Kidney tubule cell (primary cell): Measurements from ENCODE around the gene CEP70.
"Not testable (repeated sequence)": the region's sequence is repeated elsewhere in the genome, so short reads cannot be mapped to it uniquely, and the experiment has no call there.

Experiments
- DNase-seq: peaks from one replicate; pipeline ENCODE4 v3.0.0-alpha.2; 2018; ENCODE audit warnings: low spot score

CEP70 gene

GRCh38 chr3:138470687-138471086 is 123.4 kb downstream of the CEP70 start:
- DNase-seq, result no peak

GRCh38 chr3:138469874-138470273 is 124.2 kb downstream of the CEP70 start:
- DNase-seq, result no peak

GRCh38 chr3:138468886-138469285 is 125.2 kb downstream of the CEP70 start:
- peak; percentile 55 for DNase-seq

- DNase-seq, result no peak
Observed at GRCh38 chr3:138468451-138468850, 125.6 kb downstream of the CEP70 start.

GRCh38 chr3:138467931-138468330 is 126.1 kb downstream of the CEP70 start:
- DNase-seq, result no peak

- no peak for DNase-seq
Observed at GRCh38 chr3:138465925-138466324, 128.1 kb downstream of the CEP70 start.

- DNase-seq, result no peak
Observed at GRCh38 chr3:138465451-138465850, 128.6 kb downstream of the CEP70 start.

- DNase-seq, result no peak
Observed at GRCh38 chr3:138464491-138464860, 129.6 kb downstream of the CEP70 start.

GRCh38 chr3:138463724-138464490 is 130.2 kb downstream of the CEP70 start:
- DNase-seq, result no peak

GRCh38 chr3:138461896-138462295 is 132.2 kb downstream of the CEP70 start:
- no peak for DNase-seq

- peak; percentile 70 for DNase-seq
Observed at GRCh38 chr3:138461246-138461645, 132.8 kb downstream of the CEP70 start.

GRCh38 chr3:138460536-138461205 is 133.4 kb downstream of the CEP70 start:
- DNase-seq, result no peak

- DNase-seq, result no peak
Observed at GRCh38 chr3:138459619-138460535, 134.2 kb downstream of the CEP70 start.

- no peak for DNase-seq
Observed at GRCh38 chr3:138458774-138459499, 135.1 kb downstream of the CEP70 start.

GRCh38 chr3:138457863-138458735 is 136.0 kb downstream of the CEP70 start:
- no peak for DNase-seq

GRCh38 chr3:138456961-138457862 is 136.8 kb downstream of the CEP70 start:
- DNase-seq, result no peak

- peak; percentile 69 for DNase-seq
Observed at GRCh38 chr3:138455801-138456716, 138.0 kb downstream of the CEP70 start.

- not testable (repeated sequence) for DNase-seq
Observed at GRCh38 chr3:138453940-138454339, 140.1 kb downstream of the CEP70 start.

GRCh38 chr3:138452436-138452835 is 141.6 kb downstream of the CEP70 start:
- DNase-seq, result no peak
